ENCODE data around the gene ANKS1B. TPM values are rescaled to one million over a fixed set of nuclear protein-coding genes. Genes with fewer than 3 reads are reported as not detected.

The ANKS1B gene
- polyA plus RNA-seq, 3 donors = not detected

DNA sequence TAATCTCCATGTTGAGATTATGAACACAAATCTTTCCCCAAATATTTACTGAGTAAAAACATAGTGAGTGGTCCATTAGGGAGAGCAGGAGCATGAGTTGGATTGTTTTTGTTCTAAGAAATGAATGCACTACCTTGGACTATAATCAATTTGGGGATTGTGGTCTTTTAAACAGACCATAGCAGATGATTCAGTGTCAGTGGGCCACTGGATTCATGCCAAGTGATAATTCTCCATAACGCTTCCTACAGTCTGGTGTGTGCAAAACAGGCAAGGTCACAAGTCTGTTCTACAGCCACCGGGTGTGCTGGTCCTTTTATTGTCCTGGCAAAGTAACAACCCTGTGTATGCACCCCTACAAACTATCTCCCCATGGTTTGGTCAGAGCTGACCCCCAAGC, 1073.3 kb downstream of the ANKS1B start:
- no peaks in the 10 kb centered on the region for H4K20me1 ChIP-seq (ENCODE audit: insufficient read depth, low read length)
- no peaks in the 10 kb centered on the region for H3K36me3 ChIP-seq (replicated peaks in 1 of 2; ENCODE audit: control insufficient read depth in 1 of 2, insufficient read depth in 2 of 2, low read length in 2 of 2)
- no peak overlapping the region for H3K9ac ChIP-seq (ENCODE audit: insufficient read depth, low read length, poor library complexity, severe bottlenecking)
- H3K27ac Mint-ChIP-seq = no peak overlapping the region
- no peaks in the 10 kb centered on the region for H3K27me3 ChIP-seq (ENCODE audit: control insufficient read depth in 2 of 2, insufficient read depth in 2 of 2, low read length in 2 of 2)
- DNase-seq = no peak
- H3K4me1 Mint-ChIP-seq = no peaks in the 10 kb centered on the region
- TF ChIP-seq, protein P1, sequence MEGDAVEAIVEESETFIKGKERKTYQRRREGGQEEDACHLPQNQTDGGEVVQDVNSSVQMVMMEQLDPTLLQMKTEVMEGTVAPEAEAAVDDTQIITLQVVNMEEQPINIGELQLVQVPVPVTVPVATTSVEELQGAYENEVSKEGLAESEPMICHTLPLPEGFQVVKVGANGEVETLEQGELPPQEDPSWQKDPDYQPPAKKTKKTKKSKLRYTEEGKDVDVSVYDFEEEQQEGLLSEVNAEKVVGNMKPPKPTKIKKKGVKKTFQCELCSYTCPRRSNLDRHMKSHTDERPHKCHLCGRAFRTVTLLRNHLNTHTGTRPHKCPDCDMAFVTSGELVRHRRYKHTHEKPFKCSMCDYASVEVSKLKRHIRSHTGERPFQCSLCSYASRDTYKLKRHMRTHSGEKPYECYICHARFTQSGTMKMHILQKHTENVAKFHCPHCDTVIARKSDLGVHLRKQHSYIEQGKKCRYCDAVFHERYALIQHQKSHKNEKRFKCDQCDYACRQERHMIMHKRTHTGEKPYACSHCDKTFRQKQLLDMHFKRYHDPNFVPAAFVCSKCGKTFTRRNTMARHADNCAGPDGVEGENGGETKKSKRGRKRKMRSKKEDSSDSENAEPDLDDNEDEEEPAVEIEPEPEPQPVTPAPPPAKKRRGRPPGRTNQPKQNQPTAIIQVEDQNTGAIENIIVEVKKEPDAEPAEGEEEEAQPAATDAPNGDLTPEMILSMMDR (IDR thresholded peaks at IDR 0.05) = no peak
- H3K4me2 ChIP-seq (replicated peaks; ENCODE audit: extremely low read depth, low read length, poor library complexity, severe bottlenecking) = no peak overlapping the region
- no peak overlapping the region for H3K4me3 ChIP-seq (replicated peaks in 1 of 3; ENCODE audit: low read depth in 2 of 3, low read length in 3 of 3)
- H3K27ac ChIP-seq (ENCODE audit: low read depth in 1 of 2, low read length in 2 of 2) = no peak overlapping the region
- no peaks in the 10 kb centered on the region for H3K9me3 ChIP-seq (replicated peaks in 1 of 2; ENCODE audit: control insufficient read depth in 1 of 2, insufficient read depth in 1 of 2, low read length in 2 of 2)
- H3K4me3 Mint-ChIP-seq = no peak overlapping the region
- intact Hi-C loops (cut with micrococcal nuclease) = no loop called here
- no peak overlapping the region for H2AFZ ChIP-seq (ENCODE audit: insufficient read depth, low read depth, low read length, poor library complexity, severe bottlenecking)
- H3K27me3 Mint-ChIP-seq (ENCODE audit: low read depth in 3 of 3) = peaks cover 0 to 3% (median 0%) of the 10 kb centered on the region in 3 donors
- WGBS (ENCODE audit: insufficient coverage) = 95% methylated on average over 2 of the region's 2 CpGs
- no peaks in the 10 kb centered on the region for H3K36me3 Mint-ChIP-seq
- H3K79me2 ChIP-seq (ENCODE audit: insufficient read depth, low read length) = no peaks in the 10 kb centered on the region
- no peaks in the 10 kb centered on the region for H3K4me1 ChIP-seq (ENCODE audit: control insufficient read depth in 1 of 2, insufficient read depth in 2 of 2, low read length in 2 of 2)
- peaks cover 0 to 3% (median 0%) of the 10 kb centered on the region in 7 donors for H3K9me3 Mint-ChIP-seq

DNA sequence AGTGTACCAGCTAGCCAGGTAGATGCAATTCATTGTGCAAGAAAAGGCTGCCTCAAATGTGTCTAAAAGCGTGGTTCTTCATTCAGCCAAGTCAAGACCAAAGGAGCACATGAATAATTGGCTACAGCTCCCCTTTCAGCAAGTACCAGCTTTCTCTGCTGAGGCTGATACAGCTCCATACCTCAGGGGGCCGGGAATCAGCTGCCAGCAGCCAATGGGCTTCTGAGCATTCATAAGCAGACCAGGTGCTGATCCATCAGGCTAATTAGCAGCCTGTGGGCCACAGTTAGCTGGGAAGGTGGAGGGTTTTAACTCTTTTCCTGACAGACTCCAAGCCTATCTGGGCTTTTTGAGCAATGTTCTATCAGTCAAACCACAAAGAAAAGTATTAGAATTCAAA, 1075.0 kb downstream of the ANKS1B start:
- H3K36me3 ChIP-seq (replicated peaks in 1 of 2; ENCODE audit: control insufficient read depth in 1 of 2, insufficient read depth in 2 of 2, low read length in 2 of 2) = no peaks in the 10 kb centered on the region
- H3K27me3 ChIP-seq (ENCODE audit: control insufficient read depth in 2 of 2, insufficient read depth in 2 of 2, low read length in 2 of 2) = no peaks in the 10 kb centered on the region
- H3K27ac ChIP-seq (ENCODE audit: low read depth in 1 of 2, low read length in 2 of 2) = no peak overlapping the region
- no peaks in the 10 kb centered on the region for H3K4me1 ChIP-seq (ENCODE audit: control insufficient read depth in 1 of 2, insufficient read depth in 2 of 2, low read length in 2 of 2)
- H3K79me2 ChIP-seq (ENCODE audit: insufficient read depth, low read length) = no peaks in the 10 kb centered on the region
- Mint-ChIP-seq H3K4me1 (no peaks in the 10 kb centered on the region), H3K9me3 (peaks cover 0 to 3% (median 0%) of the 10 kb centered on the region in 7 donors), H3K27ac (no peak overlapping the region), H3K27me3 (ENCODE audit: low read depth in 3 of 3) (peaks cover 0 to 10% (median 2%) of the 10 kb centered on the region in 3 donors), H3K36me3 (no peaks in the 10 kb centered on the region), H3K4me3 (no peak overlapping the region)
- 10% methylated on average over 1 of the region's 2 CpGs for WGBS (ENCODE audit: insufficient coverage)
- no peaks in the 10 kb centered on the region for H3K9me3 ChIP-seq (replicated peaks in 1 of 2; ENCODE audit: control insufficient read depth in 1 of 2, insufficient read depth in 1 of 2, low read length in 2 of 2)
- H4K20me1 ChIP-seq (ENCODE audit: insufficient read depth, low read length) = no peaks in the 10 kb centered on the region
- H3K9ac ChIP-seq (ENCODE audit: insufficient read depth, low read length, poor library complexity, severe bottlenecking) = no peak overlapping the region
- no peak overlapping the region for H3K4me2 ChIP-seq (replicated peaks; ENCODE audit: extremely low read depth, low read length, poor library complexity, severe bottlenecking)
- TF ChIP-seq, protein P1 (IDR thresholded peaks at IDR 0.05) = no peak
- H3K4me3 ChIP-seq (replicated peaks in 1 of 3; ENCODE audit: low read depth in 2 of 3, low read length in 3 of 3) = no peak overlapping the region
- DNase-seq = no peak
- intact Hi-C loops (cut with micrococcal nuclease) = no loop called here
- H2AFZ ChIP-seq (ENCODE audit: insufficient read depth, low read depth, low read length, poor library complexity, severe bottlenecking) = no peak overlapping the region

All from CD14-positive monocyte (primary cell).